A673 (cell line): Measurements from ENCODE around the gene SIRPD.

ENCODE experiments used
- CTCF ChIP-seq: fragments of 300-800, 200-600 bp; sonication (generic); conservative IDR thresholded peaks from 2 replicates; pipeline ENCODE4 v1.5.1; 2017; ENCODE audit warnings: low read depth, mild to moderate bottlenecking, antibody characterized with exemption, low read length, moderate library complexity, mixed read lengths
- EZH2 ChIP-seq: fragments of 200-600 bp; sonication (generic); IDR thresholded peaks from 2 replicates; pipeline ENCODE4 v1.6.1; 2017; ENCODE audit warnings: borderline replicate concordance, low read depth, mild to moderate bottlenecking, mixed read lengths, antibody characterized with exemption, low read length; ENCODE audit not compliant: poor library complexity, severe bottlenecking

DNA sequence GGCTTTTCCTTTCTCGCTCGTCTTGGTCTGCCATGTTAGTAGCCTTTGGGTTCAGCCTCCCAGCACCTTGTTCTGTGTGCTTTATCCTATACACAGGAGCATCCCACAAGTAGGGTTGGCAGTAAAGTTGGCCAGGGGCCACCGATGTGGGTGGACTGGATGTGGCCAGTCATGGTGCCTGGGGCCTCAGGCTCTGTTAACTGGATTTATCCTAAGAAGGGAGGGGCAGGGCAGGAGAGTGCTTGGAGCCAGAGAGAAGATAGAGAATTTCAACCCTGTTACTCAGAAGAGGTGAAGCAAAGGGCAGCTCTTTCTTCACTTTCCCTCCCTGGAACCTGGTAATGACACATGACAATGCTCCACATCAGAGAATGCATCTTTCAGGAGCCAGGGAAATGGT lies 52.1 kb downstream of the SIRPD start:
- TF ChIP-seq CTCF: no peak
- no peak for TF ChIP-seq EZH2
